ENCODE measurements around the gene KLK10.

DNA sequence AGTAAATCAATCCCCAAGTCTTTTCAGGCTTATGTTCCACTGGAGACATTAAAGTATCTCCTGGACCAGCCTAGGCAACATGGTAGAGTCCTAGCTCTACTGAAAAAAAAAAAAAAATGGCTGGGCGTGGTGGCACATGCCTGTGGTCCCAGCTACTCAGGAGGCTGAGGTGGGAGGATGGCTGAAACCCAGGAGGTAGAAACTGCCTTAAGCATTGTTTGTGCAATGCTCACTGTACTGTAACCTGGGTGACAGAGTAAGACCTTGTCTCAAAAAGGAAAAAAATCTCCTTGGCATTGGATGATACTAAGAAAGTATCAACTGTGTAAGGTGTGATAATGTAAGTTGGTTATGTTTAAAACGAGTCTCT is 26.9 kb downstream of the KLK10 start:
- TF ChIP-seq POLR2A (IDR thresholded peaks at IDR 0.05; ENCODE audit: low read length) (no peak), GATA1 (IDR thresholded peaks at IDR 0.05; ENCODE audit: low read depth, low read length) (no peak)
